Hippocampal formation (tissue), 2 donors: ENCODE data around the gene APOM.

ENCODE experiments used
- DNase-seq, 2 donors: peaks; one replicate each; lab custom pipeline; 2025; lab: John Stamatoyannopoulos, UW

The APOM gene

DNA sequence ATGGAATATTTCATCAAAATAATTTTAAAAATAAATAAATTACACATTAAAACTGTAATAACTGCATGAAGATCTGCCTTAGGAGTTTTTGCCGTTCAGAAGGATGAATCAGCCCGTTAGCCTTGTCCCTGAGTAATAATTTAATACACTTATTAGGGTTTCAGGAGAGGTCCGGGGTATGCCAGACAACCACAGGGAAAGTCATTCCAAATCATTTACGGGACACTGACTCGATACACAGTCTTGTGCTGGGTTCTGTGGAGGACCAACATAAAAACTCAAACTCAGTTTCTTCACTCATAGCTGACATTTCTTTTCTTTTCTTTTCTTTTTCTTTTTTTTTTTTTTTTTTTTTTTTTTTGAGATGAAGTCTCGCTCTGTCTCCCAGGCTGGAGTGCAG, 50.2 kb downstream of the APOM start:
- DNase-seq, result no peak

DNA sequence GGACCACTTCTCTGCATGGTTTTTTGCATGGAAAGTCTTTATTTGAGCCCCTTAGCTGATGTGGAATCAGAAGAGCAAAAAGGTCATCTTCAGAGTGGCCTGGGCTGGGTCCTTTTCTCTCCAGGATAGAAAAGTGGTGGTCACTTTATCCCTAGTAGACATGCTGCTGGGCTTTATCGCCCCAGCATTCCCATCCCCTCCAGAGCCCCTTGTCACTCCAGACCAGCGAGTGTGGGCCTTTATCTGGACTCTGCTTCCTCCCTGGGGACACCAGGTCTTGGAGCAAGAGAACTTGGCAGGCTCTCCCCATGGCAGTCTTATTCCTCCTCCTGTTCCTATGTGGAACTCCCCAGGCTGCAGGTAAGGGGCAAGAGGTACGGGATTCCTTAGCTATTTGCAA, 50.9 kb downstream of the APOM start, which contains the start of gene LY6G6F:
Gene LY6G6F, plus strand, starts transcription at position 268 of the 400 bp plus-strand sequence. Its CDS starts 41 bp downstream, at position 309.
- no peak for DNase-seq

DNA sequence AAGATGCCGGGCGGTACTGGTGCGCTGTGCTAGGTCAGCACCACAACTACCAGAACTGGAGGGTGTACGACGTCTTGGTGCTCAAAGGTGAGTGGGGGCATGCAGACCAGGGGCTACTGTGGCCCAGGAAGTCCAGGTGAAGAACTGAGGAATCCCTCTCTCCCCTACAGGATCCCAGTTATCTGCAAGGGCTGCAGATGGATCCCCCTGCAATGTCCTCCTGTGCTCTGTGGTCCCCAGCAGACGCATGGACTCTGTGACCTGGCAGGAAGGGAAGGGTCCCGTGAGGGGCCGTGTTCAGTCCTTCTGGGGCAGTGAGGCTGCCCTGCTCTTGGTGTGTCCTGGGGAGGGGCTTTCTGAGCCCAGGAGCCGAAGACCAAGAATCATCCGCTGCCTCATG, 52.0 kb downstream of the APOM start:
- no peak for DNase-seq
